ENCODE results near the gene SLC28A1. TPM values are rescaled to one million over a fixed set of nuclear protein-coding genes. Genes with fewer than 3 reads are reported as not detected.

The SLC28A1 gene
- total RNA-seq, 1 experiment from 2014 or later = not detected

- H3K79me2 ChIP-seq (ENCODE audit: low read length) = no peaks in the 10 kb centered on the region
- H3K36me3 ChIP-seq (ENCODE audit: insufficient read depth, low read length) = no peaks in the 10 kb centered on the region
- no peaks in the 10 kb centered on the region for H3K9me3 ChIP-seq (ENCODE audit: low read length)
- no peak overlapping the region for H2AFZ ChIP-seq (ENCODE audit: low read length)
- H3K27ac ChIP-seq (ENCODE audit: low read length) = no peak overlapping the region
- H3K27me3 ChIP-seq (ENCODE audit: low read length) = no peaks in the 10 kb centered on the region
- H3K9ac ChIP-seq (ENCODE audit: low read length) = no peak overlapping the region
- no peaks in the 10 kb centered on the region for H3K9me2 ChIP-seq (replicated peaks; ENCODE audit: insufficient read depth, low read length)
- DNase-seq = no peak
- no peak overlapping the region for H3K4me3 ChIP-seq (ENCODE audit: low read length)
- no peak overlapping the region for H3K4me2 ChIP-seq (ENCODE audit: low read depth, low read length, poor library complexity, severe bottlenecking)
- no peaks in the 10 kb centered on the region for H3K4me1 ChIP-seq (ENCODE audit: low read length)
- no peaks in the 10 kb centered on the region for H4K20me1 ChIP-seq (ENCODE audit: insufficient read depth, low read depth, low read length)
These were observed 50.7 kb downstream of the SLC28A1 start for GRCh38 chr15:84934942-84935729.

GRCh38 chr15:84937144-84937543, 52.7 kb downstream of the SLC28A1 start:
- Histone ChIP-seq H3K36me3 (ENCODE audit: insufficient read depth, low read length) (no peaks in the 10 kb centered on the region), H2AFZ (ENCODE audit: low read length) (no peak overlapping the region), H3K27ac (ENCODE audit: low read length) (no peak overlapping the region), H3K9ac (ENCODE audit: low read length) (no peak overlapping the region), H3K27me3 (ENCODE audit: low read length) (no peaks in the 10 kb centered on the region), H3K4me1 (ENCODE audit: low read length) (no peaks in the 10 kb centered on the region), H3K9me3 (ENCODE audit: low read length) (no peaks in the 10 kb centered on the region), H3K4me2 (ENCODE audit: low read depth, low read length, poor library complexity, severe bottlenecking) (no peak overlapping the region), H4K20me1 (ENCODE audit: insufficient read depth, low read depth, low read length) (no peaks in the 10 kb centered on the region), H3K9me2 (replicated peaks; ENCODE audit: insufficient read depth, low read length) (no peaks in the 10 kb centered on the region), H3K4me3 (ENCODE audit: low read length) (no peak overlapping the region), H3K79me2 (ENCODE audit: low read length) (no peaks in the 10 kb centered on the region)
- DNase-seq = no peak

- no peaks in the 10 kb centered on the region for H3K27me3 ChIP-seq (ENCODE audit: low read length)
- H3K36me3 ChIP-seq (ENCODE audit: insufficient read depth, low read length) = no peaks in the 10 kb centered on the region
- DNase-seq = no peak
- H3K4me2 ChIP-seq (ENCODE audit: low read depth, low read length, poor library complexity, severe bottlenecking) = no peak overlapping the region
- H3K4me3 ChIP-seq (ENCODE audit: low read length) = no peak overlapping the region
- H4K20me1 ChIP-seq (ENCODE audit: insufficient read depth, low read depth, low read length) = no peaks in the 10 kb centered on the region
- no peaks in the 10 kb centered on the region for H3K9me3 ChIP-seq (ENCODE audit: low read length)
- H2AFZ ChIP-seq (ENCODE audit: low read length) = no peak overlapping the region
- no peaks in the 10 kb centered on the region for H3K9me2 ChIP-seq (replicated peaks; ENCODE audit: insufficient read depth, low read length)
- no peak overlapping the region for H3K27ac ChIP-seq (ENCODE audit: low read length)
- no peaks in the 10 kb centered on the region for H3K4me1 ChIP-seq (ENCODE audit: low read length)
- no peaks in the 10 kb centered on the region for H3K79me2 ChIP-seq (ENCODE audit: low read length)
- no peak overlapping the region for H3K9ac ChIP-seq (ENCODE audit: low read length)
These were observed 54.3 kb downstream of the SLC28A1 start for GRCh38 chr15:84938726-84939125.

GRCh38 chr15:84940399-84940798, 55.9 kb downstream of the SLC28A1 start:
- no peak overlapping the region for H3K27ac ChIP-seq (ENCODE audit: low read length)
- H3K4me3 ChIP-seq (ENCODE audit: low read length) = no peak overlapping the region
- H3K9ac ChIP-seq (ENCODE audit: low read length) = no peak overlapping the region
- no peaks in the 10 kb centered on the region for H3K36me3 ChIP-seq (ENCODE audit: insufficient read depth, low read length)
- DNase-seq = no peak
- H3K27me3 ChIP-seq (ENCODE audit: low read length) = no peaks in the 10 kb centered on the region
- no peaks in the 10 kb centered on the region for H3K79me2 ChIP-seq (ENCODE audit: low read length)
- H3K9me3 ChIP-seq (ENCODE audit: low read length) = no peaks in the 10 kb centered on the region
- H3K9me2 ChIP-seq (replicated peaks; ENCODE audit: insufficient read depth, low read length) = no peaks in the 10 kb centered on the region
- no peak overlapping the region for H3K4me2 ChIP-seq (ENCODE audit: low read depth, low read length, poor library complexity, severe bottlenecking)
- H3K4me1 ChIP-seq (ENCODE audit: low read length) = no peaks in the 10 kb centered on the region
- no peaks in the 10 kb centered on the region for H4K20me1 ChIP-seq (ENCODE audit: insufficient read depth, low read depth, low read length)
- no peak overlapping the region for H2AFZ ChIP-seq (ENCODE audit: low read length)

GRCh38 chr15:84942456-84942855, 58.0 kb downstream of the SLC28A1 start:
- no peak for DNase-seq
- no peaks in the 10 kb centered on the region for H3K4me1 ChIP-seq (ENCODE audit: low read length)
- no peak overlapping the region for H2AFZ ChIP-seq (ENCODE audit: low read length)
- no peaks in the 10 kb centered on the region for H3K9me3 ChIP-seq (ENCODE audit: low read length)
- no peak overlapping the region for H3K4me3 ChIP-seq (ENCODE audit: low read length)
- no peak overlapping the region for H3K4me2 ChIP-seq (ENCODE audit: low read depth, low read length, poor library complexity, severe bottlenecking)
- H3K9ac ChIP-seq (ENCODE audit: low read length) = no peak overlapping the region
- no peaks in the 10 kb centered on the region for H3K27me3 ChIP-seq (ENCODE audit: low read length)
- H3K9me2 ChIP-seq (replicated peaks; ENCODE audit: insufficient read depth, low read length) = no peaks in the 10 kb centered on the region
- no peak overlapping the region for H3K27ac ChIP-seq (ENCODE audit: low read length)
- no peaks in the 10 kb centered on the region for H3K79me2 ChIP-seq (ENCODE audit: low read length)
- H3K36me3 ChIP-seq (ENCODE audit: insufficient read depth, low read length) = no peaks in the 10 kb centered on the region
- no peaks in the 10 kb centered on the region for H4K20me1 ChIP-seq (ENCODE audit: insufficient read depth, low read depth, low read length)

DNA sequence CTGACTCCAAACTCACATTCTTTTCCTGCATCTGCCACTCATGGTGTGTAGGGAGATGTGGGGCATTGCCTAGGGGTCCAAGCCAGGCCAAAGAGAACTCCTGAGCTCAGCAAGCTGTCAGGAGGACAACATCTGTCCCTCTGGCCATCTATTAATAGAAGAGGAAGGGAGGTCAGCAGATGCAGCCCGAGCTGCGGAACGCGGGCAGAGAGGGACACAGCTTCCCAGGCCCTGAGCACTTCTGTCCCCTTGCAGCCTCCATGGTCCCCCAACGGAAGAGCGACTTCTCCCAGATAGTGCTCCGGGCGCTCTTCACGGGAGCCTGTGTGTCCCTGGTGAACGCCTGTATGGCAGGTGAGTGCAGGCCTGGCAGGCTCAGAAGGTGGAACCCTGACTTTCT, 59.8 kb downstream of the SLC28A1 start:
- Histone ChIP-seq H3K4me1 (ENCODE audit: low read length) (no peaks in the 10 kb centered on the region), H2AFZ (ENCODE audit: low read length) (no peak overlapping the region), H3K79me2 (ENCODE audit: low read length) (no peaks in the 10 kb centered on the region), H3K9me3 (ENCODE audit: low read length) (no peaks in the 10 kb centered on the region), H3K4me2 (ENCODE audit: low read depth, low read length, poor library complexity, severe bottlenecking) (no peak overlapping the region), H3K36me3 (ENCODE audit: insufficient read depth, low read length) (no peaks in the 10 kb centered on the region), H3K27me3 (ENCODE audit: low read length) (no peaks in the 10 kb centered on the region), H3K4me3 (ENCODE audit: low read length) (no peak overlapping the region), H3K9ac (ENCODE audit: low read length) (no peak overlapping the region), H4K20me1 (ENCODE audit: insufficient read depth, low read depth, low read length) (no peaks in the 10 kb centered on the region), H3K9me2 (replicated peaks; ENCODE audit: insufficient read depth, low read length) (no peaks in the 10 kb centered on the region), H3K27ac (ENCODE audit: low read length) (no peak overlapping the region)
- DNase-seq = no peak

DNA sequence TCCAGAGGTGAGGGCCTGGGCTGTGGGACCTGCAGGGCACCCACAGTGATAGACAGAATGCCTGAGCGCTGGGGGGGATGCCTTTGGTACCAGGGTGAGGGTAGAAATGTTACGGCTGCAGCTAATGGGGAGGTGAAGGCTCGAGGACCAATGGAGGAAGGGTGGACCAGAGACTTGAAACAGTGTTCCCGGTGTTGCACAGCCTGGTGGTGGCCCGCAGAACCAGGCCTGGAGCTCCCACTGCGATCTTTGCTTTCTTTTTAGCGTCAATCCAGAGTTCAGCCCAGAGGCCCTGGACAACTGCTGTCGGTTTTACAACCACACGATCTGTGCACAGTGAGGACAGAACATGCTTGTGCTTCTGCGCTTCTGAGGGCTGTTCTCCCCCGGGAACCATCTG, 60.4 kb downstream of the SLC28A1 start:
- no peak overlapping the region for H3K9ac ChIP-seq (ENCODE audit: low read length)
- no peak overlapping the region for H3K27ac ChIP-seq (ENCODE audit: low read length)
- no peak overlapping the region for H3K4me2 ChIP-seq (ENCODE audit: low read depth, low read length, poor library complexity, severe bottlenecking)
- H3K9me3 ChIP-seq (ENCODE audit: low read length) = no peaks in the 10 kb centered on the region
- no peaks in the 10 kb centered on the region for H3K27me3 ChIP-seq (ENCODE audit: low read length)
- no peaks in the 10 kb centered on the region for H3K79me2 ChIP-seq (ENCODE audit: low read length)
- H2AFZ ChIP-seq (ENCODE audit: low read length) = no peak overlapping the region
- H3K36me3 ChIP-seq (ENCODE audit: insufficient read depth, low read length) = no peaks in the 10 kb centered on the region
- no peaks in the 10 kb centered on the region for H3K9me2 ChIP-seq (replicated peaks; ENCODE audit: insufficient read depth, low read length)
- H3K4me1 ChIP-seq (ENCODE audit: low read length) = no peaks in the 10 kb centered on the region
- H3K4me3 ChIP-seq (ENCODE audit: low read length) = no peak overlapping the region
- no peaks in the 10 kb centered on the region for H4K20me1 ChIP-seq (ENCODE audit: insufficient read depth, low read depth, low read length)
- DNase-seq = no peak

GRCh38 chr15:84946772-84947489, 62.5 kb downstream of the SLC28A1 start:
- no peak overlapping the region for H3K4me2 ChIP-seq (ENCODE audit: low read depth, low read length, poor library complexity, severe bottlenecking)
- DNase-seq = no peak
- no peaks in the 10 kb centered on the region for H4K20me1 ChIP-seq (ENCODE audit: insufficient read depth, low read depth, low read length)
- no peak overlapping the region for H3K9ac ChIP-seq (ENCODE audit: low read length)
- no peaks in the 10 kb centered on the region for H3K27me3 ChIP-seq (ENCODE audit: low read length)
- H3K36me3 ChIP-seq (ENCODE audit: insufficient read depth, low read length) = no peaks in the 10 kb centered on the region
- no peaks in the 10 kb centered on the region for H3K9me2 ChIP-seq (replicated peaks; ENCODE audit: insufficient read depth, low read length)
- H3K4me3 ChIP-seq (ENCODE audit: low read length) = no peak overlapping the region
- H3K4me1 ChIP-seq (ENCODE audit: low read length) = no peaks in the 10 kb centered on the region
- no peak overlapping the region for H2AFZ ChIP-seq (ENCODE audit: low read length)
- H3K27ac ChIP-seq (ENCODE audit: low read length) = no peak overlapping the region
- no peaks in the 10 kb centered on the region for H3K79me2 ChIP-seq (ENCODE audit: low read length)
- no peaks in the 10 kb centered on the region for H3K9me3 ChIP-seq (ENCODE audit: low read length)

Measured in Karpas-422 (cell line).